Esophagus (tissue), 2 donors: ENCODE results near the gene AHRR. TPM values are rescaled to one million over a fixed set of nuclear protein-coding genes. Genes with fewer than 3 reads are reported as not detected.

Experiments
- H3K27ac ChIP-seq, 2 donors: one replicate each; pipeline ENCODE4 v1.5.1; 2013; ENCODE audit warnings: low read depth in 2 of 2, mild to moderate bottlenecking in 2 of 2, inconsistent platforms in 1 of 2, low read length in 1 of 2, moderate library complexity in 1 of 2
- H3K27me3 ChIP-seq, 2 donors: one replicate each; pipeline ENCODE4 v1.6.1; 2013; ENCODE audit warnings: low read length in 2 of 2, control low read depth in 1 of 2, mild to moderate bottlenecking in 1 of 2; ENCODE audit not compliant: insufficient read depth in 2 of 2, control insufficient read depth in 1 of 2
- H3K36me3 ChIP-seq, 2 donors: one replicate each; pipeline ENCODE4 v1.6.1; 2013; ENCODE audit warnings: low read length in 1 of 2; ENCODE audit not compliant: control insufficient read depth in 2 of 2, insufficient read depth in 2 of 2
- H3K4me1 ChIP-seq, 2 donors: one replicate each; pipeline ENCODE4 v1.6.1; 2013; ENCODE audit warnings: low read length in 1 of 2; ENCODE audit not compliant: control insufficient read depth in 2 of 2, insufficient read depth in 2 of 2
- H3K4me3 ChIP-seq, 2 donors: one replicate each; pipeline ENCODE4 v1.5.1; 2013; ENCODE audit warnings: low read length in 2 of 2, mild to moderate bottlenecking in 2 of 2, low read depth in 1 of 2, moderate library complexity in 1 of 2
- H3K9me3 ChIP-seq, 2 donors: one replicate each; pipeline ENCODE4 v1.6.1; 2013; ENCODE audit warnings: mild to moderate bottlenecking in 2 of 2, low read depth in 1 of 2, low read length in 1 of 2, moderate library complexity in 1 of 2; ENCODE audit not compliant: control insufficient read depth in 2 of 2, insufficient read depth in 1 of 2
- WGBS, 2 donors: extraction: QIAGEN DNeasy Blood & Tissue Kit; methylation state at CpG; one replicate each; pipeline ENCODE4 v1.1.7; 2013; 5-methylcytosine and 5-hydroxymethylcytosine counted together
- polyA plus RNA-seq, 2 donors: library from polyadenylated mRNA; stranded (reverse); fragments of 200-250 nt; gene quantifications; one replicate each; pipeline ENCODE4 v1.2.3, GENCODE V29; 2013
- donor health status: healthy with polysubstance abuse.
- donor health status: Bipolar disorder and iron deficiency.

Gene AHRR
- polyA plus RNA-seq, 2 donors = 1.2 to 1.7 TPM

DNA sequence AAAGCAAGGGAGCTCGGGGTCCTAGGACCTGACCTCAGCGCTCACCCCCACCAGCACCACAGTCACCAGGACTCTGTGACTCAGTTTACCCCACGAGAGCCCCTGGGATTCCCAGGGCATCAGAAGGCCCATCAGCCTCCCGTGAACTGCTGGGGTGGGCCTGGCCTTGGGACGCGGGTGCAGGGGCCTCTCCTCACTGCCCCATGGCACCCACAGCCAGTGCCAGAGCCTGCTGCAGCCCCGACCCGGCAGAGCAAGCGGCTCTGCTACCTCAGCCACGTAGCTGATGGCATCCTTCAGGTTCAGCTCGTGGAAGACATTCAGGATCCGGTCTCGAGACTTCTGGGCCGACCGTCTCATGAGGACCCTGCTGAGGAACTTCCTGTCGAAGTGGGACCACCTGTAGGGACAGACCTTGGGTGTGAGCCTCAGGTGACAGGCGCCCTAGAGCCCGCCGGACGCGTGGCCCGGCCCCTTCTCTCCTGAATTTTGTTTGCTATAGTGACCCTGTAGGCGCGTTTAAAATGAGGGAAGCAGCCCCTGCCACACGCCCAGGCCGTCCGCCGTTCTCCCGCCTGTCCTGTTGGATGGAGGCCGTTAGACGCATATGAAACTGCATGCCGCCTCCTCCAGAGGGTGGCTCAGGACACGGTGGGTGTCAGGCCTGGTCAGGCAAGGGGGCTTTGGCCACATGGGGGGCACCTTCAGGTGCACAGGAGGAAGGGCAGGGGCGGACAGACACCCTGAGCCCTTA is 158.2 kb downstream of the AHRR start:
- H3K9me3 ChIP-seq = no peaks in the 10 kb centered on the region
- no peak overlapping the region for H3K4me3 ChIP-seq
- WGBS, 2 donors = 78% methylated on average over 34 of the region's 34 CpGs
- peaks cover 6 to 15% of the 10 kb centered on the region in 2 donors for H3K4me1 ChIP-seq
- H3K27me3 ChIP-seq = peaks cover 0 to 5% of the 10 kb centered on the region in 2 donors
- H3K27ac ChIP-seq = no peak overlapping the region
- no peaks in the 10 kb centered on the region for H3K36me3 ChIP-seq

- H3K4me3 ChIP-seq = no peak overlapping the region
- WGBS, 2 donors = 83 to 84% methylated on average over 22 to 23 of the region's 23 CpGs
- peaks cover 0 to 5% of the 10 kb centered on the region in 2 donors for H3K27me3 ChIP-seq
- H3K27ac ChIP-seq = no peak overlapping the region
- H3K36me3 ChIP-seq = no peaks in the 10 kb centered on the region
- H3K4me1 ChIP-seq = peaks cover 0 to 5% of the 10 kb centered on the region in 2 donors
- H3K9me3 ChIP-seq = no peaks in the 10 kb centered on the region
These were observed 159.8 kb downstream of the AHRR start for GRCh38 chr5:481347-481746.

GRCh38 chr5:482021-482420 is 160.5 kb downstream of the AHRR start:
- H3K36me3 ChIP-seq = no peaks in the 10 kb centered on the region
- peaks cover 0 to 5% of the 10 kb centered on the region in 2 donors for H3K27me3 ChIP-seq

GRCh38 chr5:482506-482905 is 161.0 kb downstream of the AHRR start:
- Histone ChIP-seq H3K27me3 (peaks cover 0 to 5% of the 10 kb centered on the region in 2 donors), H3K9me3 (no peaks in the 10 kb centered on the region), H3K4me1 (peaks cover 0 to 2% of the 10 kb centered on the region in 2 donors), H3K27ac (no peak overlapping the region), H3K36me3 (no peaks in the 10 kb centered on the region), H3K4me3 (no peak overlapping the region)
- WGBS, 2 donors = 91 to 94% methylated on average over 27 of the region's 27 CpGs

More at GRCh38 chr5:482021-482420, 160.5 kb downstream of the AHRR start:
- no peak overlapping the region for H3K27ac ChIP-seq
- H3K9me3 ChIP-seq = no peaks in the 10 kb centered on the region
- peaks cover 0 to 2% of the 10 kb centered on the region in 2 donors for H3K4me1 ChIP-seq
- 64 to 78% methylated on average over 21 to 24 of the region's 24 CpGs for WGBS, 2 donors
- no peak overlapping the region for H3K4me3 ChIP-seq

DNA sequence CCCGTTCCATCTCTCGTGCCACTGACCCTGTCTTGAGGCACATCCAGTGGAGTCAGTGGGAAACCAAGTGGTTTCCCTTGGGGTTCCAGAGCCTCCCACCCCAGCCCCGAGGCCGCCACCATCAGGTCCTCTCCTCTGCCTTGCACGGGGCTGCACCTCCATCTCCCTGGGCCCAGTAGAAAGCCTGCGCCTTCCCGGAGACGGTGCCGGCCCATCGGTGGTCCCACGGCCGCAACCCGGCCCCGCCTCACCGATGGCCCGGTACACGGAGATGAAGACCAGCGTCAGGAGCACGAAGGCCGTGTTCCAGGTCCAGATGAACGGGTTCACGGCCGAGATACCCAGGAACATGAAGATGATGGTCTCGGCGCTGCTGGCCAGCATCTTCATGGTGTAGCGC is 161.5 kb downstream of the AHRR start:
- Histone ChIP-seq H3K4me3 (no peak overlapping the region), H3K4me1 (peaks cover 0 to 2% of the 10 kb centered on the region in 2 donors), H3K27ac (no peak overlapping the region), H3K9me3 (no peaks in the 10 kb centered on the region), H3K27me3 (peaks cover 0 to 5% of the 10 kb centered on the region in 2 donors), H3K36me3 (no peaks in the 10 kb centered on the region)
- 94% methylated on average over 26 of the region's 26 CpGs for WGBS, 2 donors

DNA sequence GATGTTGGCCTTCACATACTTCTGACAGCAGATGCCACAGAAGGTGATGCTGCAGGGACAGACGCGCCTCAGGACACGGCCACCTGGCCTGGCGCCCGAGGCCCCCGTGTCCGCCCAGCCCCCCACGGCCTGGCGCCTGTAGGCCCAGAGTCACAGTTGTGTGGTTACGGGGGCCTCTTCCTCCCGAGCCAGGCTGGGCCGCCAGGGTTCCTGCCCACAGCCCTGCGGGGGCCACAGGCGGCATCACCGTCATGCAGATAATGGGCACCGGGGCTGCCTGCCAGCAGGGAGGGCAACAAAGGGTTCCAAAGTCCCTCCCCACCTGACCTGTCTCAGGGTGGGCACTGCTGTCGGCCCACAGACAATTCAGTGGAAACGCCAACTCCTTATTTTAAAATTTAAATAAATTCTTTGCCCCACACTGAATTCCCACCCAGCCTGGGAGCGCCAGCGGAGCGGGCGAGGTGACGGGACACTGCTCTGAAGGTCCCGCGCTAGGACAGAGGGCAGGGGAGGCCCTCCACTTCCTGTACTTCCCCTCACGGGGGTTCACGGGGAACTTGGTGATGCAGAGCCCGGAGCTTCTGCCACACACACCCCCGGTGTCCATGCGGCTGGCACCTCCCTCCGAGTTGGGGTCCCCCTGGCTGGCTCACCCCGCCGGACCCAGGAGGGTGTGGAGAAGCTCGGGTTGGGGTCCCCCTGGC is 162.1 kb downstream of the AHRR start:
- Histone ChIP-seq H3K27me3 (peaks cover 0 to 5% of the 10 kb centered on the region in 2 donors), H3K27ac (no peak overlapping the region), H3K9me3 (no peaks in the 10 kb centered on the region), H3K36me3 (no peaks in the 10 kb centered on the region), H3K4me3 (no peak overlapping the region), H3K4me1 (peaks cover 0 to 2% of the 10 kb centered on the region in 2 donors)
- WGBS, 2 donors = 78% methylated on average over 33 to 34 of the region's 34 CpGs

DNA sequence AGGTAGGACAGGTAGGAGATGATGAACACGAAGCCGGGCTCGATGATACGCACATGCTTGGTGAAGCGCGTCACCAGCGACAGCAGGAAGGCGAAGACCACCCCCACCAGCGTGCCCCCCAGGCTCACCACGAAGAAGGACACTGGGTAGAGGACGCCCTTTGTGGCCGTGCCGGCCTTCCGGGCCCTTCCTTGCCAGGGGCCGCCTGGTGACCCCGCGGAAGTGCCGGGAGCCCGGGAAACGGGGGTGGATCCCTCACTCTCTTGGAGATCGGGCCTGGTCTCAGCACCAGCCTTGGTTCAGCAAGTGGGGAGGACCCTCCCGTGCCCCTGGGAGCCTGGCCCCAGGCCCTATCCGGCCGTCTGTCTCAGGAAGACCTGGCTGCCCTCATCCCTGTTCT is 163.0 kb downstream of the AHRR start:
- H3K36me3 ChIP-seq = no peaks in the 10 kb centered on the region

GRCh38 chr5:485113-485945 is 163.8 kb downstream of the AHRR start:
- Histone ChIP-seq H3K4me3 (no peak overlapping the region), H3K27me3 (peaks cover 0 to 1% of the 10 kb centered on the region in 2 donors), H3K9me3 (no peaks in the 10 kb centered on the region), H3K27ac (no peak overlapping the region), H3K36me3 (no peaks in the 10 kb centered on the region), H3K4me1 (peaks cover 0 to 2% of the 10 kb centered on the region in 2 donors)
- 63 to 71% methylated on average over 29 of the region's 29 CpGs for WGBS, 2 donors

More for the DNA sequence above, 163.0 kb downstream of the AHRR start:
- H3K4me3 ChIP-seq = no peak overlapping the region
- no peaks in the 10 kb centered on the region for H3K9me3 ChIP-seq
- peaks cover 0 to 5% of the 10 kb centered on the region in 2 donors for H3K27me3 ChIP-seq
- WGBS, 2 donors = 91 to 92% methylated on average over 24 of the region's 24 CpGs
- H3K27ac ChIP-seq = no peak overlapping the region
- peaks cover 0 to 2% of the 10 kb centered on the region in 2 donors for H3K4me1 ChIP-seq

- 46 to 53% methylated on average over 23 of the region's 23 CpGs for WGBS, 2 donors
- H3K27me3 ChIP-seq = no peaks in the 10 kb centered on the region
These were observed 164.5 kb downstream of the AHRR start for GRCh38 chr5:485946-486491.

More at GRCh38 chr5:485946-486491, 164.5 kb downstream of the AHRR start:
- no peak overlapping the region for H3K4me3 ChIP-seq
- no peak overlapping the region for H3K27ac ChIP-seq
- no peaks in the 10 kb centered on the region for H3K9me3 ChIP-seq
- H3K4me1 ChIP-seq = peaks cover 0 to 2% of the 10 kb centered on the region in 2 donors
- no peaks in the 10 kb centered on the region for H3K36me3 ChIP-seq
